MV-4-11 (cell line): ENCODE results near the gene AQP1.

Source experiments
- DNase-seq: peaks from one replicate; lab custom pipeline; 2025; lab: John Stamatoyannopoulos, UW

The AQP1 gene

GRCh38 chr7:30921540-30922401 is 10.1 kb downstream of the AQP1 start:
- no peak for DNase-seq

GRCh38 chr7:30922596-30922995 is 10.9 kb downstream of the AQP1 start:
- no peak for DNase-seq

- no peak for DNase-seq
Observed at GRCh38 chr7:30923009-30923773, 11.5 kb downstream of the AQP1 start.

- DNase-seq: no peak
Observed at GRCh38 chr7:30923774-30924413, 12.2 kb downstream of the AQP1 start.

- DNase-seq: no peak
Observed at GRCh38 chr7:30924624-30925023, 13.0 kb downstream of the AQP1 start.

GRCh38 chr7:30925117-30925516 is 13.5 kb downstream of the AQP1 start:
- DNase-seq: no peak

GRCh38 chr7:30925913-30926312 is 14.3 kb downstream of the AQP1 start:
- no peak for DNase-seq

GRCh38 chr7:30926313-30926712 is 14.7 kb downstream of the AQP1 start:
- DNase-seq: no peak

- no peak for DNase-seq
Observed at GRCh38 chr7:30927040-30927439, 15.4 kb downstream of the AQP1 start.

GRCh38 chr7:30927559-30927958 is 15.9 kb downstream of the AQP1 start:
- no peak for DNase-seq

GRCh38 chr7:30928254-30928872 is 16.7 kb downstream of the AQP1 start:
- no peak for DNase-seq

GRCh38 chr7:30929686-30930085 is 18.0 kb downstream of the AQP1 start:
- no peak for DNase-seq

GRCh38 chr7:30930621-30931020 is 19.0 kb downstream of the AQP1 start:
- no peak for DNase-seq

- DNase-seq: no peak
Observed at GRCh38 chr7:30931161-30931928, 19.7 kb downstream of the AQP1 start.

- DNase-seq: no peak
Observed at GRCh38 chr7:30931929-30932540, 20.4 kb downstream of the AQP1 start.

GRCh38 chr7:30932562-30932961 is 20.9 kb downstream of the AQP1 start:
- no peak for DNase-seq

GRCh38 chr7:30933124-30933974 is 21.7 kb downstream of the AQP1 start:
- no peak for DNase-seq

GRCh38 chr7:30934225-30934624 is 22.6 kb downstream of the AQP1 start:
- DNase-seq: no peak

- DNase-seq: no peak
Observed at GRCh38 chr7:30934732-30935568, 23.3 kb downstream of the AQP1 start.
